ENCODE data around the gene ITPK1.
"Not testable (repeated sequence)": the region's sequence is repeated elsewhere in the genome, so short reads cannot be mapped to it uniquely, and the experiment has no call there.

The ITPK1 gene

GRCh38 chr14:93082576-93083001, 33.1 kb downstream of the ITPK1 start:
- no peak for DNase-seq

GRCh38 chr14:93081876-93082570, 33.7 kb downstream of the ITPK1 start:
- DNase-seq = peak; percentile 11

- no peak for DNase-seq
Observed at GRCh38 chr14:93079865-93080403, 35.8 kb downstream of the ITPK1 start.

- DNase-seq = no peak
Observed at GRCh38 chr14:93079321-93079720, 36.4 kb downstream of the ITPK1 start.

GRCh38 chr14:93078870-93079269, 36.9 kb downstream of the ITPK1 start:
- DNase-seq = no peak

GRCh38 chr14:93076755-93077154, 39.0 kb downstream of the ITPK1 start:
- no peak for DNase-seq

- DNase-seq = no peak
Observed at GRCh38 chr14:93075891-93076290, 39.8 kb downstream of the ITPK1 start.

- no peak for DNase-seq
Observed at GRCh38 chr14:93073910-93074769, 41.6 kb downstream of the ITPK1 start.

GRCh38 chr14:93073358-93073707, 42.4 kb downstream of the ITPK1 start:
- no peak for DNase-seq

GRCh38 chr14:93072659-93073357, 42.9 kb downstream of the ITPK1 start:
- no peak for DNase-seq

GRCh38 chr14:93068711-93069110, 47.0 kb downstream of the ITPK1 start:
- DNase-seq = no peak

GRCh38 chr14:93067088-93067487, 48.6 kb downstream of the ITPK1 start:
- DNase-seq = no peak

- no peak for DNase-seq
Observed at GRCh38 chr14:93065272-93065730, 50.4 kb downstream of the ITPK1 start.

- DNase-seq = no peak
Observed at GRCh38 chr14:93064411-93065271, 51.1 kb downstream of the ITPK1 start.

- DNase-seq = no peak
Observed at GRCh38 chr14:93063393-93063792, 52.3 kb downstream of the ITPK1 start.

- no peak for DNase-seq
Observed at GRCh38 chr14:93062890-93063289, 52.8 kb downstream of the ITPK1 start.

GRCh38 chr14:93062013-93062412, 53.7 kb downstream of the ITPK1 start:
- DNase-seq = not testable (repeated sequence)

GRCh38 chr14:93061380-93062012, 54.2 kb downstream of the ITPK1 start:
- DNase-seq = no peak

GRCh38 chr14:93060841-93061240, 54.9 kb downstream of the ITPK1 start:
- DNase-seq = no peak

GRCh38 chr14:93059917-93060545, 55.7 kb downstream of the ITPK1 start:
- DNase-seq = no peak

- no peak for DNase-seq
Observed at GRCh38 chr14:93059260-93059659, 56.5 kb downstream of the ITPK1 start.

Data from effector CD8-positive, alpha-beta T cell (primary cell).